ENCODE data around the gene DUSP14. TPM values are rescaled to one million over a fixed set of nuclear protein-coding genes. Genes with fewer than 3 reads are reported as not detected.
A peak's percentile ranks its signal among the peaks of the same experiment; 100 is the strongest.
"Not testable (repeated sequence)": the region's sequence is repeated elsewhere in the genome, so short reads cannot be mapped to it uniquely, and the experiment has no call there.

The DUSP14 gene, protein sequence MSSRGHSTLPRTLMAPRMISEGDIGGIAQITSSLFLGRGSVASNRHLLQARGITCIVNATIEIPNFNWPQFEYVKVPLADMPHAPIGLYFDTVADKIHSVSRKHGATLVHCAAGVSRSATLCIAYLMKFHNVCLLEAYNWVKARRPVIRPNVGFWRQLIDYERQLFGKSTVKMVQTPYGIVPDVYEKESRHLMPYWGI
- total RNA-seq, result 36.5 and 103 TPM in 2 replicates

- DNase-seq (ENCODE audit: low read depth), result peak; percentile 39
These were observed at the start of gene DUSP14 for GRCh38 chr17:37489197-37490001. Gene DUSP14 (plus strand): TSS chr17:37489891. CDS start chr17:37512273, 22,382 bp downstream.

- DNase-seq (ENCODE audit: low read depth), result no peak
These were observed 49.3 kb upstream of the DUSP14 start for GRCh38 chr17:37440424-37440823.

GRCh38 chr17:37441369-37442014 is 48.2 kb upstream of the DUSP14 start:
- not testable (repeated sequence) for DNase-seq (ENCODE audit: low read depth)

DNA sequence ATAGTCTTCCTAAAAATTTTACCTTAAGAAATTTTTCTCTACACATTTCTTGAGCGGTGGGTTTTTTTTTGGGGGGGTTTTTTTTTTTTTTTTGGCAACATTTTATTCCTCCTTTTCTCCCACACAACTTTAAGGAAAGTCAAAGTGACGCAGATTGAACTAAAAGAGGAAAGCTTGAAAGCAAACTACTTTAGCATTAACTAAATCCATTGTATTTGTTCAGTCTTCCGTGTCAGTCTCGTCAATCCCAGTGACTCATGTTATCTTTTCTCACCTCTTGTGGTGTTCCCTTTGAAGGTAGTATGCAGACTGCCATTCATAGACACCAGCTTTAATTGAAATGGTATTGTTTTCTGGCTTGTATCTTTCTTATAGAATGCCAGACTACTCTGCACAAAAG is 43.7 kb upstream of the DUSP14 start:
- DNase-seq (ENCODE audit: low read depth), result peak; percentile 99

DNA sequence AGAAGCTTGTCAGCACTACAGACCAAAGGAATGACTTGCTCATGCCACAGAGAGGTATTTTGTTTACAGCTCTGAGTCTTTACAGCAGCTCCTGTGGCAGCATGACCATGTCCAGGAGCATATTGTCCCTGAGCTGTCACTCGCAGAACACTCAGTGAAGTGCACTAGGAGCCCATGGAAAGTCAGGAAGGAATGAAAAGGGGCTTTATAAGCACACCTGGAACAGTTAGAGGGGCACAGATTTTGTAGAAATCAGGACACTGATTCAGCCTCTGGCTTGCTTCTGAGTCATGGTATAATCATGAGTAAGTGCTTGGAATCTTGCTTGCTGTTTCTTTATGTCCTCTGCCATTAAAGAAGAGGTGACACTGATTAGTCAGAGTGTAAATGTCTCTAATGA is 42.0 kb upstream of the DUSP14 start:
- DNase-seq (ENCODE audit: low read depth), result peak; percentile 85

DNA sequence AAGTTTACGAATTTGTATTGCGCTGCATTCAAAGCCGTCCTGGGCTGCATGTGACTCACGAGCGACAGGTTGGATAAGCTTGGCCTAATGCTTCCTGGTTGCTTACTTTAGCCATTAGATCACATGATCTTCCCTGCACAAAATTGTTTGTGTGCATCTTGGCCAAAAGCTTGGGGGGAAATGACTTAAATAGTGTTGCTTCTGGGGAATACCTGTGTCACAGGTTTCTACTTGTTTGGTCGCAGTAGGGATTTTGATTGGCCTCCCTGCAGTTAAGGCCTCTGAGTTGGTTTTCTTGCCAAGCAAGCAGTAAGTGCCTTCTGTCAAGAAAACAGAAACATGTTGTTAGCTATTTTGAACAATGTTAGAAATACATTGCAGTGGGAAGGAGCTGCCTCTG is 39.6 kb upstream of the DUSP14 start:
- DNase-seq (ENCODE audit: low read depth), result peak; percentile 69

GRCh38 chr17:37457801-37458200 is 31.9 kb upstream of the DUSP14 start:
- not testable (repeated sequence) for DNase-seq (ENCODE audit: low read depth)

DNA sequence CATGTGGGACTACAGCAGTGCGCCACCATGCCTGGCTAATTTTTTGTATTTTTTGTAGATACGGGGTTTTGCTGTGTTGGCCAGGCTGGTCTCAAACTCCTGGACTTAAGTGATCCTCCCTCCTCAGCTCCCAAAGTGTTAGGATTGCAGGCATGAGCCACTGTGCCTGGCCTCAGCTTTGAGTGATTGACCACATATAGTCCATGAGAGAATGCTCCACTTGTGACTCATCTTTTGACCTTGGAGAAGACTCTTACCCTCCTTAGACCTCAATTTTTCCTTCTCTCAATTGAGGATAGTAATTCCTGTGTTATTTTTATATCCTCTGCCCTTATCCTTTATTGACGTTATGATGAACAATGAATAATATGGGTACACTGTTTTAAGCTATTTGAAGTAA is 30.9 kb upstream of the DUSP14 start:
- DNase-seq (ENCODE audit: low read depth), result peak; percentile 78

DNA sequence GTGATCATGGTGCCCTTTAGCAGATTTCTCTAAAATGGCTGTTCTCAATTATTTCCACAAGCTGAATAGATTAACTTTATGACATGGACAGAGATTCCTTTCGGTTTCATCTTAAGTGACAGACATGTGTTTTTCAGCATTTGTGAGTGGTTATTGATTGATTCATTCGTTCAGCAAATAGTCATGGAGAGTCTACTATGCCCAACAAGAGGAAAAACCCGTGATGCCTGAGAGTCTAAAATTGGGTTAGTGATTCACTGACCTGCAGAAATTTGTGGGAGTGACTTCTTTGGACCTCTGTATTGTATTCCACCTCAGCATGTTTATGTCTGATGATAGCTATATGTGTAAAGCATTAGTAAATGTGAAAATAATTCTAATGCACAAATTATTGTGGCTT is 28.0 kb upstream of the DUSP14 start:
- no peak for DNase-seq (ENCODE audit: low read depth)

- no peak for DNase-seq (ENCODE audit: low read depth)
These were observed 27.2 kb upstream of the DUSP14 start for GRCh38 chr17:37462492-37462891.

DNA sequence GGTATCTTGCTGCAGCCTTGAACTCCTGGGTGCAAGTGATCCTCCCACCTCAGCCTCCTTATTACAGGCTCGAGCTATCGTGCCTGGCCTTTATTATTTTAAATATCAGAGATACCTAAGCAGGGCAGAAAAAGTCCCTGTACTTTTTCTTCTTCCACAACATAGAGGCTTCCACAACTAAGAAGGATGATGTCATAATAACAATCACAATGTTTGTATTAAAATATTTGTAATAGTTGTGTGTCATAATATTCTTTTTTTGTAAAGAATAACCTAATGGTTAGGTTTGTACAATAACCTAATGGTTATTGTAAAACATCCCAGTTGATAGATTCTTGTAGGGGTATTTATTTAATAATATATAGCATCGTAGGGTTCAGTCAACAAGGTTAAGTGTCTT is 26.7 kb upstream of the DUSP14 start:
- DNase-seq (ENCODE audit: low read depth), result no peak

DNA sequence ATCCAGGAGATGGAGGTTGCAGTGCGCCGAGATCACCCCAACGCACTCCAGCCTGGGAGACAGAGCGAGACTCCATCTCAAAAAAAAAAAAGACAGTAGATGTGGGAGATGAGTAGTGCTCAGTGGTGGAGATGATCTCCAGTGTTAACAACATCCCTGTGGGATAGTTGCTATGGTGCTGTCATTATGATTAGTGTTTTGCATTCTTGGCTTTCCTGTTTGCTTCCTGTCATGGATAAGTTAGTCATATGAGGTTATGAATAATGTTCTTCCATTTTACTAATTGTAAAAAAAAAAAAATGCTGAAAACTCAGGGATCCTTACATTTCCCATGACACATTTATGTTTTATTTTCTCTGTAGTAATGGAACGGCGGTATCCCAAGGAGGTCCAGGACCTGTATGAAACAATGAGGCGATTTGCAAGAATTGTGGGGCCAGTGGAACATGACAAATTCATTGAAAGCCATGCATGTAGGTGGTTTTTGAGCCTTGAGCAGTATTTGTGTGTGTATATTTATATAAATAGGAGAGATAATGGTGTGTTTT is 24.5 kb upstream of the DUSP14 start:
- no peak for DNase-seq (ENCODE audit: low read depth)

- DNase-seq (ENCODE audit: low read depth), result peak; percentile 33
These were observed 23.2 kb upstream of the DUSP14 start for GRCh38 chr17:37466471-37466870.

GRCh38 chr17:37470181-37470580 is 19.5 kb upstream of the DUSP14 start:
- DNase-seq (ENCODE audit: low read depth), result no peak

DNA sequence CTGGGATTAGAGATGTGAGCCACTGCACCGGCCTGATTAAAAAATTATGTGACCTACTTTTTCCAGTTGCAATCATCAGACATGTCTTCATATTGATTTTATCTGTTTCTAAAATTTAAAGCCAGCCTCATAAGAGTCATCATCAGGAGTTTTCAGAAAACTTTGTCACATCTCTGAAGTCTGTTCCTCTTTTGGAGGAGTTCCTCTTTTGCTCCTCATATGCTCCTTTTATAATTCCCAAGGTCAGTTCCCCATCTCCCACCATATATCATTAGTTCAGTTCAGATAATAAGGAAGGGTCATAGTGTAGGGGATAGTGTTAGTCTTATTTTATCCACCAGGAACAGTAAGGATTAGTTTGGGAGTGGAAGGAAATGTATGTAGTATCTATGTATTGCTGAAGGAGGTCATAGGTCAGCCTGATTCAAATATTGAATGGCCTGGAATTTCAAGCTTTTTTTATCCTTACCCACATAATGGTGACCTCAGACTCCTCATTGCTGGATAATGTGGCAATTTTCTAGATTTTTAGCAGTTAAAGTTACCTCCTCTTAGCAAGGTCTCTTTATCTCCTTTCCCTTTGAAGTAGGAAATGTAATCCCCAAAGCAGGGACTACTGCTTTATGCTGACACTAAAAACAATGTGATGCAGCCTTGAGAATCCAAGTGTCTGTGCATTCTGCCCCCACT is 13.8 kb upstream of the DUSP14 start:
- no peak for DNase-seq (ENCODE audit: low read depth)

DNA sequence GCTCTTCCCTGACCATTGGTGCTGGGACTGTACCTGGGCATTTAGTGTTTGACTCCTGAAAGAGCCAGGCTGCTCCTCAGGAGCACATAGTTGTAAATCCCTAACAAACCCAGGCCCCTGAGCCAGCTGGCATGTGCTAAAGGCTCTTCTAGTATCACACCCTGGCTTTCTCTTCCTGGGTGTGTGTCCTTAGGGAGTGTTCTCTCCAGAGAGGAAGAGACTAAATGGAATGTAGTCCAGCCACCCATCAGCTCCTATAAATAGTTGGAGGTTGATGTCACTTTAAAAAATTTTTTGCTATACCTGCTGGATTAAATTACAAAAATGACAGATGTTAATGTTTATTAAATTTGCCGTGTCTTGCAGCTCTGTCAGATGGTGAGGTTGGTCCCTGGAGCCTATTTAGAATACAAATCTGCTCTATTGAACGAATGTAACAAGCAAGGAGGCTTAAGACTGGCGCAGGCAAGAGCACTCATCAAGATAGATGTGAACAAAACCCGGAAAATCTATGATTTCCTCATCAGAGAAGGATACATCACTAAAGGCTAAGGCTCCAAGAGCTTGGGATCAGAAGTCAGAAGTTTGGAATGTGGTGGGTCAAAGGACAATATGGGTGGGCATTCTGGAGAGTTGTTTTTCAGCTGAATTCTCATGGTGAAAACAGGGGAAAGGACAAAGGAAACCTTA is 13.1 kb upstream of the DUSP14 start:
- peak; percentile 59 for DNase-seq (ENCODE audit: low read depth)

- DNase-seq (ENCODE audit: low read depth), result peak; percentile 77
These were observed 11.5 kb upstream of the DUSP14 start for GRCh38 chr17:37478187-37478586.

DNA sequence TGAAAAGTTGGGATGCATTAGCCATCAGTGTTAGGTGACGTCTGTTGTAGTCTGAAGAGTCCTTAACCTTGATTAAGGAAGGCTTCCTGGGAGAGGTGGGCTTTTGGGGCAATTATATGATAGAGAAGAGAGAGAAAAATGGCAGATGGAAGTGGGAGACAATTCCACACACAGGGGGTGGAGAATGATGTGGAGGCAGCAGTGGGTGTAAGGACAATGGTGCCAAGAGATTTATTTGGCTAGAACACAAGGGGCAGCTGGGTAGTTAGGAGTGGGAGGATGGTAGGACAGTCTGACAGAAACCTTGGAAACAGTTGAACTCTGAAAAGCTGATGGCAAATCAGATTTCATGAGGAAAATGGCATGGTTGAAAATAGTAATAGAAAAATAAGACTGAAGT is 10.7 kb upstream of the DUSP14 start:
- DNase-seq (ENCODE audit: low read depth), result no peak

DNA sequence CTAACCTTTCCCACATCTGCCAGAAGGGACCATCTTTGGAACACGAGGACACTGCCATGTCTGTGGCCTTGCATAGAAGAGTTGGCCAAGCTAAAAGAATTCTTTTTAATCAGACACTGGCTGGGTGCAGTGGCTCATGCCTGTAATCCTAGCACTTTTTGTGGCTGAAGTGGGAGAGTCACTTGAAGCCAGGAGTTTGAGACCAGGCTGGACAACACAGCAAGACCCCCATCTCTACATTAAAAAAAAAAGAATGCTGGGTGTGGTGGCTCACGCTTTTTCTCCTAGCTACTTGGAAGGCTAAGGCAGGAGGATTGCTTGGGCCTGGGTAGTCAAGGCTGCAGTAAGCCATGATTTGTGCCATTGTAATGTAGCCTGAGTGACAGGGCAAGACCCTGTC is 9.3 kb upstream of the DUSP14 start:
- no peak for DNase-seq (ENCODE audit: low read depth)

DNA sequence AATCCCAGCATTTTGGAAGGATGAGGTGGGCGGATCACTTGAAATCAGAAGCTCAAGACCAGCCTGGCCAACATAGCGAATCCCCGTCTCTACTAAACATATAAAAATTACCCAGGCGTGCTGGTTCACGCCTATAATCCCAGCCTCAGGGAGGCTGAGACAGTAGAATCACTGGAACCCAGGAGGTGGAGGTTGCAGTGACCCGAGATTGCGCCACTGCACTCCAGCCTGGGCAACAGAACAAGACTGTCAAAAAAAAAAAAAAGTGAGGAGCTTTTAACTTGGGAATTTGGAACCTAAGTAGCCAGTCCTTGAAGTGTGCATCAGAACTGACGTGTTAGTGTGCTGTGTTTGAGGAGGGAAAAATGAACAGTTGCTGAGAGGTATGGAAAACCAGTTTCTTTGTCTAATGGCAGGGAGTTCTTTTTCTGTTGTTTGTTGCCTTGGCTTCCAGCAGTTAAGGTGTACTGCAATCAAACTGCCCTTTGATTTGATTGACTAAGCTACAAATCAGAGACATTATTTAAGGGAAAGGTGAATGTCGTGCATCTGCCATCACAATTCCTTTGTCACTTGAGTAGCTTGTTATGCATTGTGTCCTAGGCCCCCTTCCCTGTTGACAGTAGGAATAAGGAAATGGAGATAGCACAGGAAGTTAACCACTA is 8.6 kb upstream of the DUSP14 start:
- no peak for DNase-seq (ENCODE audit: low read depth)
